ENCODE results near the gene CTSO. TPM values are rescaled to one million over a fixed set of nuclear protein-coding genes. Genes with fewer than 3 reads are reported as not detected.
A peak's percentile ranks its signal among the peaks of the same experiment; 100 is the strongest.

Gene CTSO, protein sequence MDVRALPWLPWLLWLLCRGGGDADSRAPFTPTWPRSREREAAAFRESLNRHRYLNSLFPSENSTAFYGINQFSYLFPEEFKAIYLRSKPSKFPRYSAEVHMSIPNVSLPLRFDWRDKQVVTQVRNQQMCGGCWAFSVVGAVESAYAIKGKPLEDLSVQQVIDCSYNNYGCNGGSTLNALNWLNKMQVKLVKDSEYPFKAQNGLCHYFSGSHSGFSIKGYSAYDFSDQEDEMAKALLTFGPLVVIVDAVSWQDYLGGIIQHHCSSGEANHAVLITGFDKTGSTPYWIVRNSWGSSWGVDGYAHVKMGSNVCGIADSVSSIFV
- total RNA-seq: 10 to 100 TPM; 20.0 to 36.5 TPM
- 10 to 100 TPM in 1 of 2 donors, 1 to 10 TPM in 1; 7.6 to 35.1 TPM for polyA plus RNA-seq
- long read RNA-seq, donor 1, transcript CTSO-201 (8 exons, 2,954 nt): major isoform, 17 of 30 reads
- long read RNA-seq, donor 1, partial matches to known transcripts: 8 of 30 reads
- long read RNA-seq, donor 1, other reads (novel, unspliced or antisense): 5 of 30 reads
- long read RNA-seq, donor 2, transcript CTSO-201 (8 exons, 2,954 nt): major isoform, 38 of 43 reads
- long read RNA-seq, donor 2, partial matches to known transcripts: 2 of 43 reads
- long read RNA-seq, donor 2, other reads (novel, unspliced or antisense): 3 of 43 reads

DNA sequence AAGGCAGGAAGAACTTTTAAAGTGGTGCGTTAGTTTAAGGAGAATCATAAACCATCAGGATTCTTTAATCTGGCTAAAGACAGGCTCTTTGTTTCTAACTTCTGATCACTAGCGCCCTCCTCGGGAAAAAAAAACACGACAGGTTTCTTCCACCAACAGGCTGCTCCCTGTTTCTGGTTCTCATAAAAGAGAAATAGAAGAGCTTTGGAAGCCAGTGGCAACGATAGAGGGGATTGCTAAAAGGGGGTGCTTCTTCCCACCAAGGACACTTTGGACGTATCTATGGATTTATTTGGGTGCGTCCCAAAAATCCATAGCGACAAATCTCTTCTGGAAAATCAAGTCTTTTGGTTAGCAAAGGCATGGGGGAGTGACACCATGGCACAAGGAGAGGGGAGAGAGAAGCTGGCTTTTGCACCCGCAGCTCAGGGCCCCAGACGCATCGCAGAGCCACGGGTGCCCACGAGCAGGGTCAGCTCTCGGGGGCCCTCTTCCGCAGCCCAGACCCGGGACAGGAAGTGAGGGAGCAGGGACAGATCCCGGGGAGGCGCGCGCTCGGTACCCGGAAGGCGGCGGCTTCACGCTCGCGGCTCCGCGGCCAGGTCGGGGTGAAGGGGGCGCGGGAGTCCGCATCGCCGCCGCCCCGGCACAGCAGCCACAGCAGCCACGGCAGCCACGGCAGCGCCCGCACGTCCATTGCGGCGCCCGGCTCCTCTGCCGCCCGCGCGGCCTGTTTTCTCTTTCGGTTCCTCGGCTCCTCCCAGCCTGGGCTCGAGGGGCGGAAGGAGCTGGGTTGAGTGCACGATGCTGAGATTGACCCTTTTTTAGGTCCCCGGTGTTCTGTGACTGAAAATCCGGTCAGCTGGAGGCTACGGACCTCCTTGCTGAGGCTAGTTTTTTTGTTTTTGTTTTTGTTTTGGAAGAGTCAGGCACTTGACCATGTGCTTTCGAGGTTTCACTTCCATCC lies at the start of gene CTSO:
TSS of gene CTSO (minus strand) at position 716 of the 967 bp plus-strand sequence. CDS start at position 697, 19 bp downstream.
- peak within 1 kb of the TSS; percentile 99 for H3K27ac ChIP-seq (ENCODE audit: low read depth in 1 of 2, low read length in 2 of 2)
- no peaks in the 10 kb centered on the region for H3K36me3 ChIP-seq (ENCODE audit: control insufficient read depth in 1 of 2, insufficient read depth in 2 of 2, low read length in 1 of 2)
- DNase-seq: peak; percentile 87 to 91
- H3K9me3 ChIP-seq (ENCODE audit: control insufficient read depth, low read length): no peaks in the 10 kb centered on the region
- H3K27me3 ChIP-seq (ENCODE audit: control insufficient read depth in 1 of 2, insufficient read depth in 2 of 2, low read length in 1 of 2): no peaks in the 10 kb centered on the region
- intact Hi-C loops (cut with DNase I): loop anchor here (2.0 to 10.0 kb wide), 4 partner anchors 143 to 551 kb away; no protein-coding TSS in a partner anchor
- peaks cover 0 to 4% of the 10 kb centered on the region in 2 donors for H3K4me1 ChIP-seq (ENCODE audit: control insufficient read depth in 1 of 2, insufficient read depth in 2 of 2, low read length in 2 of 2)
- H3K4me3 ChIP-seq (ENCODE audit: low read length in 2 of 2): peak within 1 kb of the TSS; percentile 86 to 96
- 0 to 1% methylated on average over 50 to 58 of the region's 58 CpGs for WGBS, 2 donors
- ATAC-seq (ENCODE audit: low FRiP score): peak; percentile 94

DNA sequence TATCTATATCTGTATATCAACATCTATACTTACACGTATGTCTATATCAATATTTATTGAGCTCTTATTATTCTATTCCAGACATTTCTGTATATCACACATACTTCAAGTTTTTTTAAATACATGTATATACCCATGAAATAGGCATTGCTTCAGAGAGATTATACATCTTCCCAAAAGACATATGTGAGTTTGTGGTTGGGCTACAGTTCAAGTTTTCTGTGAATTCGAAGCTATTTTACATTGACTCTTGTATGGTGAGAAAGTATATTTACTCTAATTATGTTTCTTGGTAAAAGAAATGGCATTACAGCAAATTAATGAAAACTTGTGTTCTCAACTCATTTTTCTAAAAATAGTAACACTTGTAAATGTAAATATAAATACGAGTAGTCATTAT lies 46.8 kb upstream of the CTSO start:
- no peaks in the 10 kb centered on the region for H3K9me3 ChIP-seq (ENCODE audit: control insufficient read depth, low read length)
- intact Hi-C loops (cut with DNase I): no loop called here
- 76 to 82% methylated on average over 3 of the region's 3 CpGs for WGBS, 2 donors

DNA sequence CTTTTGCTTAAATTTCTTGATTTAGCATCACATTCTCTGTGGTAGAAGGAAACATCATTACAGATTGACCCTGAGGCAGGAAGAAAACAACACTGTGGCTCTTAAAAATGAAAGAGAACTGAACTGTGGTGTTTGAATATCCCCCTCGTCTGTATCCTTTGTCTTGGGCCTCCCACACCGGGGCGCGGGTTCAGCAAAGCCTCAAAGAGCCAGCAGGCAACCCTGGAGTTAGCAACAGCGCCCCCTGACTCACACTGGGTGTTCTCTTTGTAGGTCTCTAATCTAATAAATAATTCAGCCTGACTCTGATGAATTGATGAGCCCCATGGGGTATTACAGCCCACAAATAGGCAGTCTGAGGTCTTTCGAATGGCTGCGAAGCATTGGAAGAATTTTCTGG lies 46.1 kb upstream of the CTSO start:
- no peak overlapping the region for H3K4me3 ChIP-seq (ENCODE audit: low read length in 2 of 2)
- H3K9me3 ChIP-seq (ENCODE audit: control insufficient read depth, low read length): no peaks in the 10 kb centered on the region
- H3K36me3 ChIP-seq (ENCODE audit: control insufficient read depth in 1 of 2, insufficient read depth in 2 of 2, low read length in 1 of 2): no peaks in the 10 kb centered on the region
- no peak overlapping the region for H3K27ac ChIP-seq (ENCODE audit: low read depth in 1 of 2, low read length in 2 of 2)
- 13 to 24% methylated on average over 7 of the region's 7 CpGs for WGBS, 2 donors
- intact Hi-C loops (cut with DNase I): no loop called here
- DNase-seq: no peak
- no peaks in the 10 kb centered on the region for H3K27me3 ChIP-seq (ENCODE audit: control insufficient read depth in 1 of 2, insufficient read depth in 2 of 2, low read length in 1 of 2)
- H3K4me1 ChIP-seq (ENCODE audit: control insufficient read depth in 1 of 2, insufficient read depth in 2 of 2, low read length in 2 of 2): no peaks in the 10 kb centered on the region
- no peak for ATAC-seq (ENCODE audit: low FRiP score)

More for the DNA sequence above, 46.8 kb upstream of the CTSO start:
- Histone ChIP-seq H3K27ac (ENCODE audit: low read depth in 1 of 2, low read length in 2 of 2) (no peak overlapping the region), H3K4me3 (ENCODE audit: low read length in 2 of 2) (no peak overlapping the region), H3K36me3 (ENCODE audit: control insufficient read depth in 1 of 2, insufficient read depth in 2 of 2, low read length in 1 of 2) (no peaks in the 10 kb centered on the region), H3K4me1 (ENCODE audit: control insufficient read depth in 1 of 2, insufficient read depth in 2 of 2, low read length in 2 of 2) (no peaks in the 10 kb centered on the region), H3K27me3 (ENCODE audit: control insufficient read depth in 1 of 2, insufficient read depth in 2 of 2, low read length in 1 of 2) (no peaks in the 10 kb centered on the region)
- ATAC-seq (ENCODE audit: low FRiP score): no peak
- DNase-seq: no peak

DNA sequence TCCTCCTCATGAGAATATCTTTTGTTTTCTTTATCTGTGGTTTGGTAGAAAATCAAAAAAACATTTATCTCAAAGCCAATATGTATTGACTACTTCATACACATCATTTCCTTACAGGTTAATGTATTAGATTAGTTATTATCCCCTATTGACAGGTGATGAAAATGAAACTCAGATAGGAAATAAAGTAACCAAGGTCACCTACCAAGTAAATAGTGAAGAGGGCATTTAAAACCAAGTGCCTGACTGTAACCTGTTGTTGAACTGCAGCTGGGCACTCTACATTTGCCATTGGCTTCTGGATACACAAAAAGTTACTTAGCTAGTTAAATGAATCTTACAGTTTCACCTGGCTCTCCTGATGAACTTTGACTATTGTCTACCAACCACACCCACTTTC lies 41.4 kb upstream of the CTSO start:
- no peaks in the 10 kb centered on the region for H3K36me3 ChIP-seq (ENCODE audit: control insufficient read depth in 1 of 2, insufficient read depth in 2 of 2, low read length in 1 of 2)
- H3K4me1 ChIP-seq (ENCODE audit: control insufficient read depth in 1 of 2, insufficient read depth in 2 of 2, low read length in 2 of 2): no peaks in the 10 kb centered on the region
- intact Hi-C loops (cut with DNase I): no loop called here
- H3K9me3 ChIP-seq (ENCODE audit: control insufficient read depth, low read length): no peaks in the 10 kb centered on the region
- DNase-seq: no peak
- no peak overlapping the region for H3K27ac ChIP-seq (ENCODE audit: low read depth in 1 of 2, low read length in 2 of 2)
- H3K4me3 ChIP-seq (ENCODE audit: low read length in 2 of 2): no peak overlapping the region
- H3K27me3 ChIP-seq (ENCODE audit: control insufficient read depth in 1 of 2, insufficient read depth in 2 of 2, low read length in 1 of 2): no peaks in the 10 kb centered on the region
- ATAC-seq (ENCODE audit: low FRiP score): no peak

DNA sequence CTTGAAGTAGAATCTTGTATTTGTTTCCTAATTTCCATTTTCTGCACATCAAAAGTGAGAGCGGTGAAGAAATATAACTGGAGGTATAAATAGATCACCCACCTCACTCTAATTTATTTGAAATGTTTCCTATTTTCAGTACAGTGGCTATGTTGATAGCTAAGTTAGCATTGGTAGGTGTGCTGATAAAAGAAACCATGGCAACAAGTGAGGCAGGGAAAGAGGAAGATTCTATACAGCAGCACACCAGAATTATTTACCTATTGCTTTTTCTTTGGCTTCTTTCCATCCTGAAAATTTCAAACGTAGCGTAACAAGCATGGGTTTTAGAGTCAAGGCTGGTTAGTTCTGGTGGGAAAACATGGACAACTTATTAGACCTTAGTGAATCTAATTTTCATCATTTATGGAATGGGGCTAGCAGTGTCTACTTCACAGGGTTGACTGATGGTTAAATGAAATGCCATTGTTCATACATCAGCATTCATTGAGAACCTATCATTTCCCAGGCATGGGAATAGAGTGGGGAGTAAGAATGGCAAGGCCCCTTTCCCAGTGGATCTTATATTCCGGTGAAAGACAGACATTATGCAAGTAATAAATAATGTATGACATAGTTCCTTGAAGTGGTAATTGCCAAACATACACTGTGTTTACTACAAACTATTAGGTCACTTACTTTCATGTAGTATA lies 30.6 kb upstream of the CTSO start:
- no peak for ATAC-seq (ENCODE audit: low FRiP score)
- H3K27ac ChIP-seq (ENCODE audit: low read depth in 1 of 2, low read length in 2 of 2): no peak overlapping the region
- no peaks in the 10 kb centered on the region for H3K36me3 ChIP-seq (ENCODE audit: control insufficient read depth in 1 of 2, insufficient read depth in 2 of 2, low read length in 1 of 2)
- no peaks in the 10 kb centered on the region for H3K27me3 ChIP-seq (ENCODE audit: control insufficient read depth in 1 of 2, insufficient read depth in 2 of 2, low read length in 1 of 2)
- WGBS, 2 donors: 73 to 75% methylated on average over 4 of the region's 4 CpGs
- peaks cover 3% of the 10 kb centered on the region for H3K9me3 ChIP-seq (ENCODE audit: control insufficient read depth, low read length)
- DNase-seq: no peak
- H3K4me1 ChIP-seq (ENCODE audit: control insufficient read depth in 1 of 2, insufficient read depth in 2 of 2, low read length in 2 of 2): no peaks in the 10 kb centered on the region
- no peak overlapping the region for H3K4me3 ChIP-seq (ENCODE audit: low read length in 2 of 2)
- intact Hi-C loops (cut with DNase I): no loop called here

DNA sequence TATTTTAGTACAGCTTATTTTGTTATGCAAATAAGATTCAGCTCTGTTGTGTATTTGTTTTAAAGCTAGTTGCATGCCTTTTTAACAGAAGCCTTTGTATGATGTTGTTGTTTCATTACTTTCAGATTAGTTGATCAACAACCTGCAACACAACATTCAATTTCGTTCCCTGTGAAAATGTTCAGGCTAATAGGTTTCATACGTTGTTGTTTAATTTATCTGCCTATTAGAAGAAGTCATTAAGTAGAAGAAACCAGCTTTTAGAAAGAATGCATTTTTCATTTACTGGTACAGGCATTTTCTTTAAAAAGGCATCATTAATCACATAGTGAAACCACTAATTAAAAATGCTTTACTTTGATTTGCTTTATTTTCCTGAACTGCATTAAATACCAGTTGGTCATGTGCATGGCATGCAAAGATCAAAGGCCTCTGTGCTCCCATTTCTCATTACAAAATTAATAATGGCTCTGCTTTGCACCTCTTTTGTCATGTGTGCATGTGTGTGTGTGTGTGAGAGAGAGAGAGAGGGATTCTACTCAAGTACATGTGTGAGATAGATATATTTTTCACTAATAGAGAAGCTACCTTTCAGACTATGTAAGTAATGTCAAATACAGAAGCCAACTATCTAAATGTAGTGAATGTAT lies 29.2 kb upstream of the CTSO start:
- intact Hi-C loops (cut with DNase I): no loop called here
- ATAC-seq (ENCODE audit: low FRiP score): no peak

DNA sequence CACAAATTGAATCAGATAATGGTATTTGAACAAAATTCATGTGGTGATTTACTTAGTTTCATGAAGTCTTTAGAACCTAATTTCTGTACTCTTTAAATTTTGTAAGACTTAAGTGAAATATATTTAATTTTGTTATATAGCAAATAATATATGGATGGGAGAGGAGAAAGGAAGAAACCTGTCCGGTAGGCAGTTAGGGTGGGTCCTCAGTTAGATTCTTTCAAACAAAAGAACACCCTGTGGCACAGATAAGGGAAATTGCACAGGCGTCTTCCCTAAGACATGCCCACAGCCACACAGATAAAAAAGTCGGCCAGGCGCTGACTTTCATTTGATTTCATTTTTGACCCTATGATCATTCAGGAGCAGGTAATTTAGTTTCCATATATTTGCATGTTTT lies 25.1 kb upstream of the CTSO start:
- H3K9me3 ChIP-seq (ENCODE audit: control insufficient read depth, low read length): peaks cover 5% of the 10 kb centered on the region
- H3K36me3 ChIP-seq (ENCODE audit: control insufficient read depth in 1 of 2, insufficient read depth in 2 of 2, low read length in 1 of 2): no peaks in the 10 kb centered on the region
- ATAC-seq (ENCODE audit: low FRiP score) (no peak), DNase-seq (no peak)
- 72 to 94% methylated on average over 4 of the region's 4 CpGs for WGBS, 2 donors
- H3K4me3 ChIP-seq (ENCODE audit: low read length in 2 of 2): no peak overlapping the region
- H3K27me3 ChIP-seq (ENCODE audit: control insufficient read depth in 1 of 2, insufficient read depth in 2 of 2, low read length in 1 of 2): no peaks in the 10 kb centered on the region
- H3K4me1 ChIP-seq (ENCODE audit: control insufficient read depth in 1 of 2, insufficient read depth in 2 of 2, low read length in 2 of 2): no peaks in the 10 kb centered on the region
- intact Hi-C loops (cut with DNase I): no loop called here
- no peak overlapping the region for H3K27ac ChIP-seq (ENCODE audit: low read depth in 1 of 2, low read length in 2 of 2)

More for the DNA sequence above, 29.2 kb upstream of the CTSO start:
- Histone ChIP-seq H3K9me3 (ENCODE audit: control insufficient read depth, low read length) (peaks cover 5% of the 10 kb centered on the region), H3K27ac (ENCODE audit: low read depth in 1 of 2, low read length in 2 of 2) (no peak overlapping the region), H3K27me3 (ENCODE audit: control insufficient read depth in 1 of 2, insufficient read depth in 2 of 2, low read length in 1 of 2) (no peaks in the 10 kb centered on the region), H3K4me1 (ENCODE audit: control insufficient read depth in 1 of 2, insufficient read depth in 2 of 2, low read length in 2 of 2) (no peaks in the 10 kb centered on the region), H3K4me3 (ENCODE audit: low read length in 2 of 2) (no peak overlapping the region), H3K36me3 (ENCODE audit: control insufficient read depth in 1 of 2, insufficient read depth in 2 of 2, low read length in 1 of 2) (no peaks in the 10 kb centered on the region)
- no peak for DNase-seq
- 55 to 58% methylated on average over 2 of the region's 2 CpGs for WGBS, 2 donors

DNA sequence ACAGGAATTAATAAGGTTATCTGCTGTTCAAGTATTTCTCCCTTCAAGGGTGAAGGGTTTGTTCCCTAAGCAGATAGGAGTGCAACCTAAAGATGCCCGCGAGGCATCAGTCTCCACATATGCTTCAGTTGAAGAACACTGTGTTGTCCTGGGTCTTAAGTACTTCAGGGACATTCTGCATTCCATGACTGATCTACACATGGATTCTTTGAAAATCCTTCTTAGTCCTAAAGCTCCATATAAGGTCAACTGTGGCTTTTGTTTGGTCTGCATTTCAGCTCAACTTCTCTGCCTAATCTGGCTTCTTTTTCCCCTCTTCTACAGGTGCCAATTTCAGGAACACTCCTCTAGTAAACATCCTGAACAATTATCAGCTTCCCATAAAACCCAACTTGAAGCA lies 21.8 kb upstream of the CTSO start:
- WGBS, 2 donors: 93 to 99% methylated on average over 2 of the region's 2 CpGs
- no peaks in the 10 kb centered on the region for H3K36me3 ChIP-seq (ENCODE audit: control insufficient read depth in 1 of 2, insufficient read depth in 2 of 2, low read length in 1 of 2)
- DNase-seq: no peak
- no peaks in the 10 kb centered on the region for H3K4me1 ChIP-seq (ENCODE audit: control insufficient read depth in 1 of 2, insufficient read depth in 2 of 2, low read length in 2 of 2)
- intact Hi-C loops (cut with DNase I): no loop called here
- H3K27me3 ChIP-seq (ENCODE audit: control insufficient read depth in 1 of 2, insufficient read depth in 2 of 2, low read length in 1 of 2): no peaks in the 10 kb centered on the region
- peaks cover 2% of the 10 kb centered on the region for H3K9me3 ChIP-seq (ENCODE audit: control insufficient read depth, low read length)
- no peak overlapping the region for H3K4me3 ChIP-seq (ENCODE audit: low read length in 2 of 2)
- no peak overlapping the region for H3K27ac ChIP-seq (ENCODE audit: low read depth in 1 of 2, low read length in 2 of 2)
- no peak for ATAC-seq (ENCODE audit: low FRiP score)
